ENCODE measurements around the gene ADPRS.

The ADPRS gene

GRCh38 chr1:36134505-36135329 is 46.0 kb downstream of the ADPRS start:
- H3K36me3 ChIP-seq (ENCODE audit: control insufficient read depth, insufficient read depth, low read length): peaks cover 26% of the 10 kb centered on the region
- no peak overlapping the region for H3K9ac ChIP-seq (ENCODE audit: low read depth, low read length)
- no peaks in the 10 kb centered on the region for H3K9me3 ChIP-seq (ENCODE audit: control insufficient read depth, insufficient read depth, low read length)
- H3K27me3 ChIP-seq (ENCODE audit: control insufficient read depth, insufficient read depth, low read length): no peaks in the 10 kb centered on the region
- no peak overlapping the region for H3K27ac ChIP-seq (ENCODE audit: low read depth, low read length)
- H3K4me3 ChIP-seq (ENCODE audit: low read depth, low read length): no peak overlapping the region
- no peaks in the 10 kb centered on the region for H3K4me1 ChIP-seq (ENCODE audit: control insufficient read depth, insufficient read depth, low read length)

DNA sequence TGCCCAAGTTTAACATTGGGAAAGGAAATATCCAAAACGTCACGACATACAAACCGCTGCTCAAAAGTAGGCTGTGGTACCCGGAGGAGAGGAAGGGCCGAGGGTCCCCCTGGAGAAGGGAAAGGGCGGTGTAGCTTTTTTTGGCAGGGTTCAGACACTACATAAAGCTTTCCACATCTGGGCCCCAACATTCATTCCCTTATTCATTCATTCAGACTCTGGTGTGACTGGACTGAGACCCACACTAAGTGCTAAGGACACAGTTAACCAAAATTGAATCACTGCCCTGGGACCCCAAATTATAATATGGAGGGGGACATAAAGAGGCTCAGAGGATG is 46.6 kb downstream of the ADPRS start:
- Histone ChIP-seq H3K4me3 (ENCODE audit: low read depth, low read length) (no peak overlapping the region), H3K27ac (ENCODE audit: low read depth, low read length) (no peak overlapping the region), H3K27me3 (ENCODE audit: control insufficient read depth, insufficient read depth, low read length) (no peaks in the 10 kb centered on the region), H3K4me1 (ENCODE audit: control insufficient read depth, insufficient read depth, low read length) (no peaks in the 10 kb centered on the region), H3K9me3 (ENCODE audit: control insufficient read depth, insufficient read depth, low read length) (no peaks in the 10 kb centered on the region), H3K9ac (ENCODE audit: low read depth, low read length) (no peak overlapping the region), H3K36me3 (ENCODE audit: control insufficient read depth, insufficient read depth, low read length) (peaks cover 31% of the 10 kb centered on the region)

- H3K27ac ChIP-seq (ENCODE audit: low read depth, low read length): no peak overlapping the region
- H3K27me3 ChIP-seq (ENCODE audit: control insufficient read depth, insufficient read depth, low read length): no peaks in the 10 kb centered on the region
- no peaks in the 10 kb centered on the region for H3K9me3 ChIP-seq (ENCODE audit: control insufficient read depth, insufficient read depth, low read length)
- peaks cover 32% of the 10 kb centered on the region for H3K36me3 ChIP-seq (ENCODE audit: control insufficient read depth, insufficient read depth, low read length)
- no peak overlapping the region for H3K9ac ChIP-seq (ENCODE audit: low read depth, low read length)
- no peak overlapping the region for H3K4me3 ChIP-seq (ENCODE audit: low read depth, low read length)
- H3K4me1 ChIP-seq (ENCODE audit: control insufficient read depth, insufficient read depth, low read length): no peaks in the 10 kb centered on the region
Observed at GRCh38 chr1:36135796-36136195, 47.1 kb downstream of the ADPRS start.

DNA sequence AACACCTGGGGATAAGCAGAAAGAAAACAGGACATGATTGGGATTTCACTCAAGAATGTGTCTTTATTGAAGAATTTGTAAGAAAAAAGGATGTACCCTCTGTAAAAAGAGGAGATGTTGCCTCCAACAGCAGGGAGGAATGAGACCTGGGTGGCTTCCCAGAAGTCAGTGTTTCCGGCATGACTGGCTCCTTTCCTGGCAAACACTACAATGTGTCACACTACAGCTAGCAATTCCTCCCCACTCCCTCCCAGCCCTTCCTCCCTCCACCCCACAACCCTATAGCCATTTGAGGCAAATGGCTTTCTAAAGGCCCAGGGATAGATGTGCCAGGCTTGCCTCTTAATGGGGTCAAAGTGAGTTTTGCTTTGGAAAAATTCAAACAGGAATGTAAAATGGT is 47.8 kb downstream of the ADPRS start:
- H3K27ac ChIP-seq (ENCODE audit: low read depth, low read length): no peak overlapping the region
- H3K36me3 ChIP-seq (ENCODE audit: control insufficient read depth, insufficient read depth, low read length): peaks cover 32% of the 10 kb centered on the region
- no peak overlapping the region for H3K9ac ChIP-seq (ENCODE audit: low read depth, low read length)
- no peaks in the 10 kb centered on the region for H3K9me3 ChIP-seq (ENCODE audit: control insufficient read depth, insufficient read depth, low read length)
- H3K27me3 ChIP-seq (ENCODE audit: control insufficient read depth, insufficient read depth, low read length): no peaks in the 10 kb centered on the region
- H3K4me3 ChIP-seq (ENCODE audit: low read depth, low read length): no peak overlapping the region
- H3K4me1 ChIP-seq (ENCODE audit: control insufficient read depth, insufficient read depth, low read length): no peaks in the 10 kb centered on the region

DNA sequence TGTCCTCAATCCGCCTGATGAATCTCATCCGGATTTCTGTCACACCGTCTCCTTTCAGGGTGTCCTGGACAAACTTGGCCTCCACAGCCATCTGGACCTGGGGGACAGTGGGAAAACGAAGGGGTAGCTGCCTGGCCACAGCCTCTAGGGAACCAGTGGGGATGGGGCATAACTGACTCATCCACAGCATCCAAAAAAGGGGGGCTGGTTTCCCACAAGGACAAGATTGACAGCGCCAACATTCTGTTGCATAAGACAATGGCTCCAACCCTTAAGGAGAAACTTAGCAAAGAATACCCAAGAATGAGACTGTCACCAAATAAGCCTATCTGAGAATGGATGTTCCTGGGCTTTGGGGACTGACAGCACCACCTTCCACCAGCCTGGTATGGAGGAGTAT is 48.5 kb downstream of the ADPRS start:
- peaks cover 32% of the 10 kb centered on the region for H3K36me3 ChIP-seq (ENCODE audit: control insufficient read depth, insufficient read depth, low read length)
- no peak overlapping the region for H3K4me3 ChIP-seq (ENCODE audit: low read depth, low read length)
- no peaks in the 10 kb centered on the region for H3K27me3 ChIP-seq (ENCODE audit: control insufficient read depth, insufficient read depth, low read length)
- no peak overlapping the region for H3K27ac ChIP-seq (ENCODE audit: low read depth, low read length)
- H3K4me1 ChIP-seq (ENCODE audit: control insufficient read depth, insufficient read depth, low read length): no peaks in the 10 kb centered on the region
- H3K9ac ChIP-seq (ENCODE audit: low read depth, low read length): no peak overlapping the region
- no peaks in the 10 kb centered on the region for H3K9me3 ChIP-seq (ENCODE audit: control insufficient read depth, insufficient read depth, low read length)

DNA sequence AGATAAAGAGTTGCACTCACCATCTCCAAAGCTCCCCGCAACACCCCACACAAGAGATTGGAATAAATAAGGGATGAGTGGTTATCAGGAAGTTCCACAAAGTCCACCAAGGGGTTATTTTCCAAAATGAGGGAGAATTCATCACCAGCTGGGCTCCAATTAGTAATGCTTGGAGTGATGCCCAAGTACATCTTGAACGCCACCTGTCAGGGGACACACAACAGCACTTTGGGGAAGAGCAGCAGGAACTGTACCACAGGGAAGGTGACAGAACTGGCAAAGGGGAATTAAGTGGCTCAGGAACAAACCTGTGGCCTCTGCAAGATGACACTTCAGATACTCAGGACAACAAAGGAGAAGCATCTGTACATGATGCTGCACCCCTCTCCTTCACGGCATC is 49.1 kb downstream of the ADPRS start:
- no peaks in the 10 kb centered on the region for H3K27me3 ChIP-seq (ENCODE audit: control insufficient read depth, insufficient read depth, low read length)
- no peak overlapping the region for H3K27ac ChIP-seq (ENCODE audit: low read depth, low read length)
- no peak overlapping the region for H3K4me3 ChIP-seq (ENCODE audit: low read depth, low read length)
- H3K36me3 ChIP-seq (ENCODE audit: control insufficient read depth, insufficient read depth, low read length): peaks cover 32% of the 10 kb centered on the region
- H3K4me1 ChIP-seq (ENCODE audit: control insufficient read depth, insufficient read depth, low read length): no peaks in the 10 kb centered on the region
- H3K9ac ChIP-seq (ENCODE audit: low read depth, low read length): no peak overlapping the region
- H3K9me3 ChIP-seq (ENCODE audit: control insufficient read depth, insufficient read depth, low read length): no peaks in the 10 kb centered on the region

DNA sequence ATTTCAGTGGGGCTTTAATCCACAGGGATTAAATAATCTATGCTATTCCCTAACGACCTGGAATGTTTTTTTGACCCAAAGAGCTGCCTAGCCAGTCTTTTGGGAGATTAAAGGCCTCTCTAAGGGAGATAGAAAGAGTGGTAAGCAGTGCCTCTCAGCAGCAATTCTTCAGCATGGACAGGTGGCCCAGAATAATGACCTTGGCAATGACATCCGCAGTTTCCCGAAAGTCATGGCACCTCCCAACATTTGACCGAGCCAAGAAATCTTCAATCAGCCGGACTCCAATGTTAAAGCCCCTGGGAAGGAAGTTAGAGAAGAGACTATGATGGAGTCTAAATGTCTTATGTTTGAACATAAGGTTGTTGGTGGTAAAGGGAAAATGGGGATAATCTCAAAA is 50.8 kb downstream of the ADPRS start:
- Histone ChIP-seq H3K9me3 (ENCODE audit: control insufficient read depth, insufficient read depth, low read length) (no peaks in the 10 kb centered on the region), H3K27ac (ENCODE audit: low read depth, low read length) (no peak overlapping the region), H3K4me3 (ENCODE audit: low read depth, low read length) (no peak overlapping the region), H3K4me1 (ENCODE audit: control insufficient read depth, insufficient read depth, low read length) (no peaks in the 10 kb centered on the region), H3K9ac (ENCODE audit: low read depth, low read length) (no peak overlapping the region), H3K36me3 (ENCODE audit: control insufficient read depth, insufficient read depth, low read length) (peaks cover 32% of the 10 kb centered on the region), H3K27me3 (ENCODE audit: control insufficient read depth, insufficient read depth, low read length) (no peaks in the 10 kb centered on the region)

DNA sequence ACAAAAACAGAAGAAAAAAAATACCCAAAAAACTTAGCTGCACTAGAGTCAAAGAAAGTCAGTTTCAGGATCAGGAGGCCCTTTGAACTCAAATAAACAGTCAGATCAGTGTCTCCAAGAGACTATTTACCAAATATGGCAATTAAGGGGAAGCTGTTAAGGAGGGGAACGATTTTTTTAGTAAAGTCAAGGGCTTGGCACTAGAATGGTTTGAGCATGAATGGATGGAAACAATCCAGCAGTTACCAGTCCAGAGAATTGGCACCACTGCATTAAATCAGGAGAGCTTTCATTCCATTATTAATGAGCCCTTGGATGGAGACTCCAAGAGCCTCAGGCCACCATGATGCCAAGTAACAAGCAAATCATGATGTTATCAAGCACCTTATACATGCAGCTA is 53.4 kb downstream of the ADPRS start:
- Histone ChIP-seq H3K9ac (ENCODE audit: low read depth, low read length) (no peak overlapping the region), H3K4me3 (ENCODE audit: low read depth, low read length) (no peak overlapping the region), H3K36me3 (ENCODE audit: control insufficient read depth, insufficient read depth, low read length) (peaks cover 25% of the 10 kb centered on the region), H3K4me1 (ENCODE audit: control insufficient read depth, insufficient read depth, low read length) (no peaks in the 10 kb centered on the region), H3K9me3 (ENCODE audit: control insufficient read depth, insufficient read depth, low read length) (no peaks in the 10 kb centered on the region), H3K27ac (ENCODE audit: low read depth, low read length) (no peak overlapping the region), H3K27me3 (ENCODE audit: control insufficient read depth, insufficient read depth, low read length) (no peaks in the 10 kb centered on the region)

DNA sequence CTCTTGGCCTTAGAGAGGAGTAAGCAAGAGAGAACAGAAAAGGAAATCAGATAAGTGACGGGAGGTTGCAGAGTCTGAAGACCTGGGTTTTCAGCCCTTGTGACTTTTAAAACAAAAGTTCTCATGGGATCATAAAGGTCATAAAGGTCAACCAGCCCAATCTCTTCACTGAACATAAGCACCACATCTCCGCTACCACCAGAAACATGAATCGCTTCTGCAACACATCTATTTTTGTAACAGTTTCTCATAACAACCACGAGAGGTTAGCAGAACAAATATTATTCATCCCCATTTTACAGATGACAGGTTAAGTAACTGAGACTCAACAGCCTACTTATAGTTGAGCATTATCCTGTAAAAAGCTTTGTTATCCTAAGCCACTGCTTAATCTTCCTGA is 54.7 kb downstream of the ADPRS start:
- Histone ChIP-seq H3K27me3 (ENCODE audit: control insufficient read depth, insufficient read depth, low read length) (no peaks in the 10 kb centered on the region), H3K9me3 (ENCODE audit: control insufficient read depth, insufficient read depth, low read length) (no peaks in the 10 kb centered on the region), H3K4me3 (ENCODE audit: low read depth, low read length) (no peak overlapping the region), H3K27ac (ENCODE audit: low read depth, low read length) (no peak overlapping the region), H3K36me3 (ENCODE audit: control insufficient read depth, insufficient read depth, low read length) (peaks cover 13% of the 10 kb centered on the region; the same call in 1 of the 2 replicates), H3K9ac (ENCODE audit: low read depth, low read length) (no peak overlapping the region), H3K4me1 (ENCODE audit: control insufficient read depth, insufficient read depth, low read length) (no peaks in the 10 kb centered on the region)

Measured in HUES48 (cell line).